Measurements from ENCODE around the gene GPR108.

GPR108 gene

GRCh38 chr19:6737873-6738786 lies 750 bp upstream of the GPR108 start:
- TF ChIP-seq, protein P1, sequence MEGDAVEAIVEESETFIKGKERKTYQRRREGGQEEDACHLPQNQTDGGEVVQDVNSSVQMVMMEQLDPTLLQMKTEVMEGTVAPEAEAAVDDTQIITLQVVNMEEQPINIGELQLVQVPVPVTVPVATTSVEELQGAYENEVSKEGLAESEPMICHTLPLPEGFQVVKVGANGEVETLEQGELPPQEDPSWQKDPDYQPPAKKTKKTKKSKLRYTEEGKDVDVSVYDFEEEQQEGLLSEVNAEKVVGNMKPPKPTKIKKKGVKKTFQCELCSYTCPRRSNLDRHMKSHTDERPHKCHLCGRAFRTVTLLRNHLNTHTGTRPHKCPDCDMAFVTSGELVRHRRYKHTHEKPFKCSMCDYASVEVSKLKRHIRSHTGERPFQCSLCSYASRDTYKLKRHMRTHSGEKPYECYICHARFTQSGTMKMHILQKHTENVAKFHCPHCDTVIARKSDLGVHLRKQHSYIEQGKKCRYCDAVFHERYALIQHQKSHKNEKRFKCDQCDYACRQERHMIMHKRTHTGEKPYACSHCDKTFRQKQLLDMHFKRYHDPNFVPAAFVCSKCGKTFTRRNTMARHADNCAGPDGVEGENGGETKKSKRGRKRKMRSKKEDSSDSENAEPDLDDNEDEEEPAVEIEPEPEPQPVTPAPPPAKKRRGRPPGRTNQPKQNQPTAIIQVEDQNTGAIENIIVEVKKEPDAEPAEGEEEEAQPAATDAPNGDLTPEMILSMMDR (IDR thresholded peaks at IDR 0.05), result peak; percentile 72

DNA sequence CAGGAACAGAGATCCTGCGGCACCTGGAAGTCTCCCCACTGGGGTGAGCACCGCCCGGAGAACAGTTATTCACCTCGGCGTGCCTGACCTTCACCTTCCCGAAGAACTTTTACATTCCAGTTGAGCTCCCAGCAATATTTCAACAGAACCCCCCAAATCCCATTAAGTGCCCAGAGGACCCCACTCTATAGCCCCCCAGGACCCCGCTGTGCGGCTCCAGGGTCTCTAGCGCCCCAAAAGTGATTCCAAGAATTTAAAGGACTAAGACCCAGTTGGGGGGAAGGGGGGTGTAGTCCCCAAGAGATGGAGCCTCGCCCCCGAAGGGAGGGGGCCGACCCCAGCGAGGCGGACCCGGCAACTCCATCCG lies 480 bp downstream of the GPR108 start:
- TF ChIP-seq, protein P1 (IDR thresholded peaks at IDR 0.05), result no peak

- TF ChIP-seq, protein P1 (IDR thresholded peaks at IDR 0.05), result peak; percentile 46; the same call in 1 of the 2 replicates
Measured at GRCh38 chr19:6736169-6736916, 1.0 kb downstream of the GPR108 start.

GRCh38 chr19:6735181-6735911 lies 2.0 kb downstream of the GPR108 start:
- TF ChIP-seq, protein P1 (IDR thresholded peaks at IDR 0.05), result no peak

GRCh38 chr19:6734096-6734696 lies 3.2 kb downstream of the GPR108 start:
- TF ChIP-seq, protein P1 (IDR thresholded peaks at IDR 0.05), result no peak

- TF ChIP-seq, protein P1 (IDR thresholded peaks at IDR 0.05), result no peak
Measured at GRCh38 chr19:6733338-6734095, 3.9 kb downstream of the GPR108 start.
